KG1 (cell line): ENCODE measurements around the gene DDX47.

Experiments
- DNase-seq: peaks from one replicate; lab custom pipeline; 2025; lab: John Stamatoyannopoulos, UW

The DDX47 gene

DNA sequence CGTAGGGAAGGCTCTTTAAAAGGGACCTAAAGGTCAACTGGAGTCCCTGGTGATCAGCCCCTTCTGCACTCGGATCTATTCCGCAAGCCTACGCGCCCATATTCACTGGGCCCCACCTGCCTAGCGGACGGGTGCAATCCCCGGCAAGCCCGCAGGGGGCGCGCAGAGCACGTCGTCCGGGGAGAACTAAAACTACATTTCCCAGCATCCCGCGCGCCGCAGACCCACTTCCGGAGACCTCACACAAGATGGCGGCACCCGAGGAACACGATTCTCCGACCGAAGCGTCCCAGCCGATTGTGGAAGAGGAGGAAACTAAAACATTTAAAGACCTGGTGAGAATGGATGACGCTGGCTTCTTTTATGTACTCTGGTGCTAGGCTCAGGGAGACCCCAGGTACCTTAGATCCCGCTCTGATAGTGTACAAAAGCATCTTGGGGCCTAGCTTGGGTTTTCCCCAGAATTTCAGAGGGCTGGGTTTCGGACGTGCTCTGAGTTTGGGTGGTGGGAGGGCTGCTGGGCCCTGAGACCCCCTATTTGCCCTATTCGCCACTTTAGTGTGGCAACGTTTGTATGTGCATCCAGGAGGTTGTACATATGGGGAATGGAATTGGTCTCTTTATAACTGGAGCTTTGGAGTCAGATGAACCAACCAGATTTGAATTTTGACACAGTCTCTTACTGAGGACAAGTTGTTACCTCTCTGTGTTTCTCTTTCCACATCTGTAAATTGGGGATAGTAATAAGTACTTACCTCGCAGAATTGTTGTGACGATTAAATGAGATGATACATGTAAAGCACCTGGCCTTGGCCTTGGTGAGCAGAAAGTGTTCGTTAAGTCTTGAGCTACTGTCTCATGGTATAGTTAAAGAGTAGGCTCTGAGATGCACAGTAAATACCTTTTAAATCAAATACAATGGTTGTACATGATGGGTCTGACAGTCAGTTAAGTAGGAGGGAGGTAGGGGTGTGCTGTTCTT is at the start of gene DDX47:
Gene DDX47, plus strand, starts transcription at position 227 of the 982 bp plus-strand sequence. Its CDS starts 22 bp downstream, at position 249.
- DNase-seq, result peak; percentile 36

DNA sequence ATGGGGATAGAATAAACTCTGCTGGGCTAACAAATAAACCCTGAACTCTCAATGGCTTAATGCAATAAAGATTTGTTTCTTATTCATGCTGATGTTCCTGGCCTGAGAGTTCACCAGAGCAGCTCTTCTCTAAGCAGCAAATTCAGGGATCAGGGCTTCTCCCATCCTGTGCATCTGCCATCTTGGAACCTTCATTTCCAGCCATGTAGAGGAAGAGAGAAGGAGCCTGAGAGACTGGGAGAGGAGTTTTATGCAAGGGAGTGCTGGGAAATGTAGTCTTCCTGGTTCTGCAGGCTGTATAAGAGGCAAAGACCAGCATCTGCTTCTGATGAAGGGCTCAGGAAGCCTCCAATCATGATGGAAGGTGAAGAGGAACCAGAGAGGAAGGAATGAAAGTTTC is 48.3 kb upstream of the DDX47 start:
- no peak for DNase-seq

DNA sequence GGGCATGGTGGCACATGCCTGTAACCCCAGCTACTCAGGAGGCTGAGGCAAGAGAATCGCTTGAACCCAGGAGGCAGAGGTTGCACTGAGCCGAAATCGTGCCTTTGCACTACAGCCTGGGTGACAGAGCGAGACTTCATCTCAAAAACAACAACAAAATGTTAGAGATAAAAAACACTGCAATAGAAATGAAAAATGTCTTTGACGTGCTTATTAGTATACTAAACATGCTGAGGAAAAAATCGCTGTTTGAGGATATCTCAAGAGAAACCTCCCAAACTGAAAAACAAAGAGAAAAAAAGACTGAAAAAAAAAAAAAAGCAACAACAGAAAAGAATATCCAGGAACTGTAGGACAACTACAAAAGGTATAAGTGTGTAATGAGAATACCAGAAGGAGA is 42.9 kb upstream of the DDX47 start:
- no peak for DNase-seq

DNA sequence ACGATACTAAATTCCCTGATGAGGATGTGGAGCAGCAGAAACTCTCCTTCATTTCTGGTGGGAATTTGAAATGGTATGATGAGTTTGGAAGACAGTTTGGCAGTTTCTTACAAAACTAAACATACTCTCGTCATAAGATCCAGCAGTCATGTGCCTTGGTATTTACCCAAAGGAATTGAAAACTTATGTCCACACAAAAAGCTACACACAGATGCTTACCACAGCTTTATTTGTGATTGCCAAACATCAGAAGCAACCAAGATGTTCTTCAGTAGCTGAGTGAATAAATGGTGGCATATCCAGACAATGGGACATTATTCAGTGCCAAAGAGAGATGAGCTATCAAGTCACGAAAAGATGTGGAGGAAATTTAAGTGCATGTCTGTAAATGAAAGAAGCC is 38.4 kb upstream of the DDX47 start:
- DNase-seq, result no peak

DNA sequence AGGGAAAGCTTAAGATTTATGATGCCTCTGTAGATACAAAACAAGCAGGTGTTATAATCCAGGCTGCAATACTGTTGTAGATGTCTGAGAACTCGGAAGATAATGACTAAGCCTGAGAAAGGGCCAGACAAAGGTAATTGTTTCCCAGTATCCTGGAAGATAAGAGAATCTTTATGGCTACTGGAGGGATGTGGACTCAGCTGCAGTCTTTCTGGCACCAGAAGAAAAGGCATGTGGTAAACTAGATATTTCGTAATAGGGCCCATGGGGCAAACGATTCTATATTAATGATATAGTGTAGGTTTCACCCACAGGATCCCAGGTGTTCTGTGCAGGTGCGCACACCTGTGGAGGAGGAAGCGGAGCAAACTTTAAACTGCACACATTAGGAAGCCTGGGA is 36.9 kb upstream of the DDX47 start:
- no peak for DNase-seq

DNA sequence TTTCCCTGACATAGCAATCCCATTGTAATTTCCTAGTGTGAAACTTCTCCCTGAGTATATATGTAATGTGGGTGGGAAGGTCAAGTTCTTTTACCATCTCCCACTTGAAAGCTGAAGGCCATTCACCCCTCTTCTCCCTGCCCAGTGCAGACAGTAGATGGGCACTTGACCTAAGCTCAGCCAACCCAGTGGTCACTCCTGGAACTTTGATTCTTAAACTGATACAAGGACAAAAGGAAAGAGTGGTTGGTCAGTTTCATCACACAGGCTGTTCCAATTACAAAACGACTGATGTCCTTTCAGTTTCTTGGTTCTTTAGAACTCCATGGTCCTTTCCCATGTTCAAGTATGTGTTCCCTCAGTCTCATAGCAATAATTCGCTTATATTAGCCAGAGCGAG is 36.1 kb upstream of the DDX47 start:
- DNase-seq, result no peak

DNA sequence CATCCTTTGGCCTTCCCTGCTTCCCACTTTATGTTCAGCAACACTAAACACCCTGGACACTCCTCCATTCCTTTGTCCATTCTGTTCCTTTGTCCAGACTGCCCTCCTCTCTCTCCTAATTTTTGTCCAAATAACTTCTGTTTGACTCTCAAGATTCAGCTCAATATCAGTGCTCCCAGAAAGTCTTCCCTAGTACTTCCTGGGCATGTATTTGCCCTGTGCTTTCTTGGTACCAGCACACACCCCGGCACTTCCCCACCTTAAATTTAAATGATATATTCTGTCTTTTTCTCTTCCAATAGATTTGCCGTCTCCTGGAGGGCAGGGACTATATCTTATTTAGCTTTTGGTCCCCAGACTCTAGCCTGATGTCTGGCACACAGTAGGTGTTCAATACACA is 34.1 kb upstream of the DDX47 start:
- DNase-seq, result no peak

DNA sequence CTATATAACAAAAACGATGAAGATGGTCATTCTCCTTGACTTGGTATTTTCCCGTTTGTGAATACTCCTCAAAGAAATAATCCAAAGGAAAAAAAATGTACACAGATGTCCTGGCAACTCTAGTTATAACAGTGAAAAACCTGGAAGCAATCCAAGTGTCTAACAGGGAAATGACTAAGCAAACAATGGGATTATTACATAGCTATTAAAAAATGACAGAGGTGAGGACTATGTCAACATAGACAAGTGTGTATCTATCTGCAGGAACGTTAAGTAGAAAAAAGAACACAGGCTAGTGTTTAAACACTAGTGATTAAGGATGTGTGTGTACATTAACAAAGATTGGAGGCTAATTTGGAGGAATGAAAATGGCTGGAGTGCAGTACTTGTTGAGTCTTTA is 33.6 kb upstream of the DDX47 start:
- DNase-seq, result no peak

DNA sequence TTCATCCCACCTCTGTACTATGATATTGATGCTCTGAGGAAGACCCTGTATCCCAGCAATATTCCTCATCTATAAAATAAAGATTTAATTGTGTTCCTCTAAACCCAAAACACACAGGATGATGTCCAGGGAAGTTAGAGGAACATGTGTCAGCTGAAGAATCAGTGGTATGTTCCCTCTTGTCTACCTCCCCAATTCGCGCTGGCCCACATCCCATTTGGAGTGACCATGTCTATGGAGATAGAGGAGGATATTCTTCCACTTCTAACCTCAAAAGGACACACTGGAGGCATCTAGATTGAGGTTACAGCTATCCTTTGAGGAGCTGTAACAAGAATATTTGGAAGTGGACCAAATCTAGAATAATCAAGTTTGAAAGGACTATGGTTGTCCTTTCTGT is 29.0 kb upstream of the DDX47 start:
- DNase-seq, result no peak

DNA sequence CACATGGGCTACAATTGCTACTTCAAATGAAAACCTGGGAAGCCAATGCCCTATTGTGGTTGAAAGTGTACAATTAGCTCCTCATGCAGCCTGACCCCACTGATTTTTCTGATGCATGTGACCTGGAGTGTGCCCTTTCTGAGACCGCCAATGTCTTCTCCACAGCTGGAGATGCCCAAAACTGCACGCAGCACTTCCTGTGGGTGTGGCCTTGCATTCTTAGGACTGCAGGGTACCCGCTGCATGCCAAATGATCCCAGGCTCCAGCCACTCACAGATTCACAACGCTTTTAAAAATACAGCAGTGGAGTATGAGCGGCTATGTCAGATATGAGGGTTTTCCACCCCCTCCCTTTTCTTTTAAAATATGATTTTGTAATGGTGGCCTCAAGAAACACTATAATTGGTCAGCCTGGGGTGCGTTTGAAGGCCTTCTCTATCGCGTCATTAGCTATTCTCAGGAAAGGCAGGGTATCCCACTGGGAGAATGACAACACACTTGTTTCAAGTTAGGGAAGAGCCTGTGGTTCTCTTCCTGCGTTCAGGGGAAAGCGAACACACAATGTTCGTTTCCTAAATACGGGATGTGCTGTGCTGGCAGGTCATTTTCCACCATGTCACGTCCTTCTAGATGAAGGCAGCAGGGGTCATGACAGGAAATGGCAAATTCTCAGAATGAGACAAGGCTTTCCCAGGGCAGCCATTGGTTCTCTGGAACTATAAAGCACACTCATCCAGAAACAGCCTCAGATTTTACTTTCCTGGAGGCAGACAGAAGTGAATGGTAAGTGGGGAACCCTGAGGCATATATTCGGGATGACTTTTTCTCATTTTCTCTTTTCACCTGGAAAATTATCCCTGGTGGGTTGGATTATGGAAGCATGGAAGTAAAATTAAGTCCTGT is 28.0 kb upstream of the DDX47 start, which contains the start of gene APOLD1:
Gene APOLD1, plus strand, starts transcription at position 749 of the 904 bp plus-strand sequence. Its CDS starts 33 bp downstream, at position 782.
- DNase-seq, result no peak

DNA sequence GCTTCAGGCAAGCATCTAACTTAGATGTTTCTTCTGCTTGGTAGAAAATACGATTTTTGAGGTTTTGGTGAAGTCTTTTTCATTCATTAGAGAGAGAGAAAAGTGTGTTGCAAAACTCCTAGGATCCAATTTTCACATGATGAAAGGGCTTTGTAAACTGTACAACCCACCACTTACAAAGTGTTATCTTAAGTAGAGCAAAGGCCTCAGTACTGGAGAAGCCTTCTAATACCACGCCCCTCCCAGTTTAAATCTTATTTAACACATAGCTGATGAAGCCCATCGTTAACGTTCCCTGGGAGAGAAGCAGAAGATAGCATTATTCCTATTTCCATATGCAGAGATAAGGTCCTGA is 26.8 kb upstream of the DDX47 start:
- DNase-seq, result no peak

DNA sequence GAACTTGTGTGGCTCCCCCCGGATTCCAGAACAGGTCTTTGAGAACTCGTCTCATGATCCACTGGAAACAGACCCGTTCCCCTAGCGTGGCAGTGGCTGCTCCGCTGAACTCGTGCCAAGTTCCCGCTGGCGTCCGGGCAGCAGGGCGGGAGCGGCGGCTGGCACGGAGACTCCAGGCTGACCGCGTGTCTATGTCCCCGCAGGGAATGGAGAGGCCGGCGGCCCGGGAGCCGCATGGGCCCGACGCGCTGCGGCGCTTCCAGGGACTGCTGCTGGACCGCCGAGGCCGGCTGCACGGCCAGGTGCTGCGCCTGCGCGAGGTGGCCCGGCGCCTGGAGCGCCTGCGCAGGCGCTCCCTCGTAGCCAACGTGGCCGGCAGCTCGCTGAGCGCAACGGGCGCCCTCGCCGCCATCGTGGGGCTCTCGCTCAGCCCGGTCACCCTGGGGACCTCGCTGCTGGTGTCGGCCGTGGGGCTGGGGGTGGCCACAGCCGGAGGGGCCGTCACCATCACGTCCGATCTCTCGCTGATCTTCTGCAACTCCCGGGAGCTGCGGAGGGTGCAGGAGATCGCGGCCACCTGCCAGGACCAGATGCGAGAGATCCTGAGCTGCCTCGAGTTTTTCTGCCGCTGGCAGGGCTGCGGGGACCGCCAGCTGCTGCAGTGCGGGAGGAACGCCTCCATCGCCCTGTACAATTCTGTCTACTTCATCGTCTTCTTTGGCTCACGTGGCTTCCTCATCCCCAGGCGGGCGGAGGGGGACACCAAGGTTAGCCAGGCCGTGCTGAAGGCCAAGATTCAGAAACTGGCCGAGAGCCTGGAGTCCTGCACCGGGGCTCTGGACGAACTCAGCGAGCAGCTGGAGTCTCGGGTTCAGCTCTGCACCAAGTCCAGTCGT is 26.2 kb upstream of the DDX47 start:
- peak; percentile 3 for DNase-seq

DNA sequence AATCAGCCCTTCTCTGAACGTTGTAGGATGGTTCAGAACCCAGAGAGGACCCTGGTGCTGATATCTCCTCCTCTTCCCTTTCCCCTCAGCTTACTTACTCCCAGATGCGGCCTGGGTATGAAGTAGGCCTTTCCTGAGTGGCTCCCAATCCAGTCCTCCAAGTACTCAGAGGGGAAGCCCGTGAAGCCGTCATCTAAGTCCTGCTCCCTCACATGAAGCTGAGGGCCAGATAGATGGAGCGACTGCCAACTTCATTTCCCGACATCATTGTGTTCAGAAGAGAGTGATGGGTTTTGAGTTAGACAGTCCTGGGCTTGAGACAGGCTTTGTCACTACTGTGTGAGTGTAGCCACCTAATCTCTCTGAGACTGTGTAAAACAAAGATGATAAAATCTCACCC is 25.0 kb upstream of the DDX47 start:
- no peak for DNase-seq

DNA sequence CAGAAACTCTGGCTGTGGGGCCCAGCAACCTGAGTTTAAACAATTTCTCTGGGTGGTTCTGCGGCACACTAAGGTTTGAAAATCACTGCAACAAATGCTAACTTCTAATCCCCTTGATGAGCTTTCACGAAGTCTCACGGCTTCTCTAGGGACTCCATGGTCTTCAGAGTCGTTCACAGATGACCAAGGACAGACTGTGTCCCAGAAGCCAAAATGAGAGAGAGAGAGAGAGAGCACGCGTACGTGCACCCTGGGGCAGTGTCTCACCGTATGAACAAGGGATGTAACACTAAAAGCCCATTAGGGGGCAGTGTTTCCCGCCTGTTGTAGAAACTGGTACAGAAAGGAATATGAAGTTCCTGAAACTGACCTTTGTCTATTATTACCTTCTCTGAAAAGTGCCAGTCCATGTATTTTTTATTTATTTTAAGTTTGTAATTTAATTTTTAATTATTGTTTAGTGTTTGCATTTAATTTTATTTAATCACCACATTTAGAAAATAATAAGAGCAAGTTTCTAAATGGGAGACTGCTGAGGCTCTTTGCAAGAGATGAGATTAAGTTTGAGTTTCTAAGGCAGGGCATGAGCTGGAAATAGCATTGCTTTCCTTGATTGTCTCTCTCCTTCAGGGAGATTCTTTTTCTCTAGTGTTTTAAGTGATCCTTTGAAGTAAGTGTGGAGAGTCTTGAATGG is 24.3 kb upstream of the DDX47 start:
- peak; percentile 32 for DNase-seq

DNA sequence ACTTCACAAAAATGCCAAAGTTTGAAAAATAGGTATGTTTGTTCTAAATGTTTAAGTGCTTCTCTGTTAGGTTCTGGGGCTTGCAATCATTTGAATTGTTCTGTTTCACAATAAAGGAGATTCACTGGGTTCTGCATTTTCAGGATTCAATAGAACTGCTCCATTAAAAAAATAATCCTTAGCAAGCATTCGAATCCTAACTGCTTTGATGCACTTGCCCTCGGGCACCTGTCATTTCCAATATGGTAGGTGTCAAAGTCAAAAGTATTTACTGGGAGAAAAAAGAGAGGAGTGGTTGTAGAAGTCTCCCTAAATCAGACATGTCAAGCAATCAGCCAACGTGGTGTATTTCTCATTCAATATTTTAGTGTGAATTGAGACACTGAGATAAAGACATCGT is 22.2 kb upstream of the DDX47 start:
- DNase-seq, result no peak

DNA sequence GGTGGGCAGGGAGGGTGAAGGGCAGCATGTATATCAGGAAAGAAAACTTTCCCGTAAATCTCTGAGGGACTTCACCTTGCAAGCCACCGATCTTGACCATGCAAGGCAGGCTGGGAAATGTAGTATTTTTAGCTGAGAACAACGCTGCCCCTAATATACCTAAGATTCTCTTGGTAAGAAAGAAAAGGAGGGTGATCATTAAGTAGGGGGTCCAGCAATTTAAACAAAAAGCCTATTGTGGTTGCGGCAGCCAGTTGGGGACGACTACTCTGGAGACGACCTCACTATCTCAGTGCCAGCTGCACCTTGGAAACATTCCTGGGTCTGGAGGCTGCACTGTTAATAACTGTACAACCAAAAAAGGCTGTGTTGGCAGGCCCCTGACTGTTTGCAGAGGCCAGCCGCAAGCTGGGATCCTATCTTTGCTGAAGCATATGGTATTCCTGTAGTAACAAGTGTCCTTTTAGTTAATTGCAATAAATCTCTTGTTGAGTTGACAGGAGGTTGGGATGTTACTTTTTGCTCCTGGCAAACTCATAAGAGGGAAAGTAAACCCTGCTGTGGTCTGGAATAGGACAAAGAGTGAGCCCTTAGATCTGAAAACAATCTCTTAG is 21.3 kb upstream of the DDX47 start:
- DNase-seq, result no peak

DNA sequence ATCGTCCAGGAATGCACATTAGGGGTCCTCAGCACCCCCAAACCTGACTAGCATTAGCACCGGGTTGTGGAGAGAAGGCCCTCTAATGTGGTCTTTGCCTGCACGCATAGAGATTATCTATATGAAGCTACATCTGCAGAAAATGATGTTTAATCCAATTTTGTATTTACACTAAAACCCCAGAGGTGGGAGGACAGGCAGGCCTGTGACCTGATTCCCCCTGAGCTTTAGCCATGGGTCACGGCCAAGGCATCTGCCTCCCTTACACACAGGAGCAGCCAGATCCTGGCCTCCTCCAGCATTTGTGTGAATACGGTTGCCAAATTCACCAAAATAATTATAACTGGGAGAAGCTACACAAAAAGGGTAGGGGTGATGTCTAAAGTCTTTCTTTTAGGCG is 20.7 kb upstream of the DDX47 start:
- no peak for DNase-seq

DNA sequence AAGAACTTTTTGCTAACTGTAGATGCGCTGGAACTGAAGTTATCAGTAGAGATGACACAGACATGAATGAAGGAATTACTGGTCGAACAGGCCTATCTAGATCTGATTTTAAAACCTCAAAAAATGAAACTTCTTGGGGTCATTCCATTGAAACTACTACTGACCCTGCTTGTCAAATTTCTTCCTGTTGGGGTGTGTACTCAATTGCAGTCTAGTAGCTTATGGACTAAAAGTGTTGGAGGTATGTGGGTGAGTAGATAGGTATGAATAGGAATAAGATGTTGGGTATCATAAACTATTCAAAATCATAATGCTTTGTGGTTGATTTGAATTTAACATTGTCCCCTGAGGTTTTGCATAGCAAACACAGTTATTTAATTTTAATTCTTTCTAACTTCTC is 18.5 kb upstream of the DDX47 start:
- no peak for DNase-seq

DNA sequence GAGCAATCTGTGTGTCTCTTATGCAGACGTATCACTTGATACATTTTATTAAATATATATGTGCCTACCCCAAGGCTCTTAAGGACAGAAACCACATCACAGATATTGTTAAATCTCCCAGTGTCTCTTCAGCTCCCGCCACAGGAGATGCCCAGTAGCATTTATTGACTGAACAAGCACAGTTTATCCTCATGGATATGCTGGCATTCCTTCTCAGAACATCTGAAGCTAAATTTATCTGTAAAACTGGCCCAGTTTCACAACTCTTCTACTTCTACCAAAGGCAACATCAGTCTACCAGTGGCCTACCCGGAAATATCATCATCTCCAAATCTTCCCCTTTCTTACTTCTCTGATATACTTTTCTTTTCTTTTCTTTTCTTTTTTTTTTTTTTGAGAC is 17.0 kb upstream of the DDX47 start:
- DNase-seq, result no peak

DNA sequence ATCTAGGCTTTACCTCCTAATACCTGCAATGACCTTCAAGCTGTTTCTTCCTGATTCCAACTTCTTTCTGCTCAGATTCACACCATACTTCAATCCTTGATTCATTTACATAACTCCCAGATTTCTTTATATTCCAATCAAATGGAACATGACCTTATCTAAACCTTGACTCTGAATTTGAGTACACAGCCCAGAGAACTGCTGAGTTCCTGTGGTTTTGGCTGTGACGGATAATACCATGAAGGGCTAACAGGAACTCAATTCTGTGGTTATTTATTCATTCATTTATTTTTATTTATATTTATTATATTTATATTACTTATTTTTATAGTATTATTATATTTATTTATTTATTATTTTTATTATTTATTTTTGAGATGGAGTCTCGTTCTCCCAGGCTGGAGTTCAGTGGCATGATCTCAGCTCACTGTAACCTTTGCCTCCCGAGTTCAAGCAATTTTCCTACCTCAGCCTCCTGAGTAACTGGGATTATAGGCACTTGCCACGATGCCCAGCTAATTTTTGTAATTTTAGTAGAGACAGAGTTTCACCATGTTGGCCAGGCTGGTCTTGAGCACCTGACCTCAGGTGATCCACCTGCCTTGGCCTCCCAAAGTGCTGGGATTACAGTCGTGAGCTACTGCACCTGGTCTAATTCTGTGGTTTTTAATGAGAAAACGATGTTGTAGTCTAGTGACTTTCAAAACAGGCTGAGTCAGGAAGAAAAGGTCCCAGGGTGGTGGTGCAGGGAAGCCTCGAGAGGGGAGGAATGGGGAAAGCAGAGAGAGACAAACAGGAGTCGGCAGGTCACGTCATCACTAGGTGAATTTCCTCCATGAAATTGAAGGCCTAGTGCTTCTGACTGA is 16.0 kb upstream of the DDX47 start:
- DNase-seq, result no peak
